ENCODE results near the gene WDFY2. TPM values are rescaled to one million over a fixed set of nuclear protein-coding genes. Genes with fewer than 3 reads are reported as not detected.
A peak's percentile ranks its signal among the peaks of the same experiment; 100 is the strongest.
"Not testable (repeated sequence)": the region's sequence is repeated elsewhere in the genome, so short reads cannot be mapped to it uniquely, and the experiment has no call there.

The WDFY2 gene
- total RNA-seq, 1 donor from 2014 or later, result 16.2 TPM

- no peaks in the 10 kb centered on the region for H3K36me3 Mint-ChIP-seq (ENCODE audit: low read depth, unreplicated experiment)
These were observed 41.7 kb upstream of the WDFY2 start for GRCh38 chr13:51542346-51543242.

GRCh38 chr13:51545446-51545845 is 38.8 kb upstream of the WDFY2 start:
- not testable (repeated sequence) for H3K4me2 ChIP-seq (ENCODE audit: low read length); H3K27me3 Mint-ChIP-seq (ENCODE audit: low read depth, unreplicated experiment); H3K36me3 ChIP-seq (ENCODE audit: insufficient read depth, low read length); H3K79me2 ChIP-seq (ENCODE audit: insufficient read depth, low read length); H3K27me3 ChIP-seq (ENCODE audit: insufficient read depth, low read length); H4K20me1 ChIP-seq (ENCODE audit: insufficient read depth, low read length); FAIRE-seq; H3K4me3 Mint-ChIP-seq (ENCODE audit: unreplicated experiment); H3K9ac ChIP-seq (ENCODE audit: low read length); H3K4me1 ChIP-seq (ENCODE audit: insufficient read depth, low read length); H3K4me3 ChIP-seq (ENCODE audit: insufficient read depth, low read depth, low read length); H2AFZ ChIP-seq (ENCODE audit: low read depth, low read length); H3K36me3 Mint-ChIP-seq (ENCODE audit: low read depth, unreplicated experiment); DNase-seq (ENCODE audit: low read depth); H3K27ac Mint-ChIP-seq (ENCODE audit: unreplicated experiment); H3K9me3 ChIP-seq (ENCODE audit: insufficient read depth, low read depth, low read length); H3K27ac ChIP-seq (ENCODE audit: low read depth, low read length); H3K9me3 Mint-ChIP-seq (ENCODE audit: unreplicated experiment)
- peaks cover 30% of the 10 kb centered on the region for H3K4me1 Mint-ChIP-seq (ENCODE audit: low read depth, unreplicated experiment)

More at GRCh38 chr13:51542346-51543242, 41.7 kb upstream of the WDFY2 start:
- Histone ChIP-seq H3K79me2 (ENCODE audit: insufficient read depth, low read length) (no peaks in the 10 kb centered on the region), H3K27ac (ENCODE audit: low read depth, low read length) (no peak overlapping the region), H3K4me1 (ENCODE audit: insufficient read depth, low read length) (no peaks in the 10 kb centered on the region), H3K4me3 (ENCODE audit: insufficient read depth, low read depth, low read length) (no peak overlapping the region), H3K9ac (ENCODE audit: low read length) (no peak overlapping the region), H3K27me3 (ENCODE audit: insufficient read depth, low read length) (no peaks in the 10 kb centered on the region), H4K20me1 (ENCODE audit: insufficient read depth, low read length) (no peaks in the 10 kb centered on the region), H3K4me2 (ENCODE audit: low read length) (no peak overlapping the region), H2AFZ (ENCODE audit: low read depth, low read length) (no peak overlapping the region), H3K9me3 (ENCODE audit: insufficient read depth, low read depth, low read length) (no peaks in the 10 kb centered on the region), H3K36me3 (ENCODE audit: insufficient read depth, low read length) (no peaks in the 10 kb centered on the region)
- no peak for TF ChIP-seq CTCF (IDR thresholded peaks at IDR 0.05; ENCODE audit: insufficient read depth, low read depth, low read length)
- no peak for TF ChIP-seq EZH2 (IDR thresholded peaks at IDR 0.05; ENCODE audit: insufficient read depth, low read length)
- H3K9me3 Mint-ChIP-seq (ENCODE audit: unreplicated experiment), result no peaks in the 10 kb centered on the region
- no peaks in the 10 kb centered on the region for H3K27me3 Mint-ChIP-seq (ENCODE audit: low read depth, unreplicated experiment)
- no peak for FAIRE-seq
- H3K27ac Mint-ChIP-seq (ENCODE audit: unreplicated experiment), result peak overlapping the region; percentile 34
- H3K4me3 Mint-ChIP-seq (ENCODE audit: unreplicated experiment), result no peak overlapping the region
- DNase-seq (ENCODE audit: low read depth), result no peak
- H3K4me1 Mint-ChIP-seq (ENCODE audit: low read depth, unreplicated experiment), result peaks cover 25% of the 10 kb centered on the region

- no peaks in the 10 kb centered on the region for H3K9me3 Mint-ChIP-seq (ENCODE audit: unreplicated experiment)
- Histone ChIP-seq H3K27ac (ENCODE audit: low read depth, low read length) (no peak overlapping the region), H3K27me3 (ENCODE audit: insufficient read depth, low read length) (no peaks in the 10 kb centered on the region), H2AFZ (ENCODE audit: low read depth, low read length) (no peak overlapping the region), H3K4me1 (ENCODE audit: insufficient read depth, low read length) (peaks cover 3% of the 10 kb centered on the region), H3K36me3 (ENCODE audit: insufficient read depth, low read length) (no peaks in the 10 kb centered on the region), H3K9me3 (ENCODE audit: insufficient read depth, low read depth, low read length) (no peaks in the 10 kb centered on the region), H3K79me2 (ENCODE audit: insufficient read depth, low read length) (no peaks in the 10 kb centered on the region), H3K9ac (ENCODE audit: low read length) (no peak overlapping the region), H4K20me1 (ENCODE audit: insufficient read depth, low read length) (no peaks in the 10 kb centered on the region), H3K4me2 (ENCODE audit: low read length) (no peak overlapping the region), H3K4me3 (ENCODE audit: insufficient read depth, low read depth, low read length) (no peak overlapping the region)
- H3K27me3 Mint-ChIP-seq (ENCODE audit: low read depth, unreplicated experiment), result no peaks in the 10 kb centered on the region
- H3K4me3 Mint-ChIP-seq (ENCODE audit: unreplicated experiment), result no peak overlapping the region
- FAIRE-seq (no peak), DNase-seq (ENCODE audit: low read depth) (no peak)
- no peak overlapping the region for H3K27ac Mint-ChIP-seq (ENCODE audit: unreplicated experiment)
- no peaks in the 10 kb centered on the region for H3K36me3 Mint-ChIP-seq (ENCODE audit: low read depth, unreplicated experiment)
- H3K4me1 Mint-ChIP-seq (ENCODE audit: low read depth, unreplicated experiment), result peaks cover 15% of the 10 kb centered on the region
- no peak for TF ChIP-seq EZH2 (IDR thresholded peaks at IDR 0.05; ENCODE audit: insufficient read depth, low read length)
- TF ChIP-seq CTCF (IDR thresholded peaks at IDR 0.05; ENCODE audit: insufficient read depth, low read depth, low read length), result no peak
These were observed 36.7 kb upstream of the WDFY2 start for GRCh38 chr13:51547425-51548176.
